ENCODE results near the gene GRM8. TPM values are rescaled to one million over a fixed set of nuclear protein-coding genes. Genes with fewer than 3 reads are reported as not detected.

The GRM8 gene
- total and polyA plus RNA-seq, 9 of the 15 experiments (the other 6 are each of a cell fraction or from before 2014, with no cell fraction given), result 0.13 TPM; not detected in 7

DNA sequence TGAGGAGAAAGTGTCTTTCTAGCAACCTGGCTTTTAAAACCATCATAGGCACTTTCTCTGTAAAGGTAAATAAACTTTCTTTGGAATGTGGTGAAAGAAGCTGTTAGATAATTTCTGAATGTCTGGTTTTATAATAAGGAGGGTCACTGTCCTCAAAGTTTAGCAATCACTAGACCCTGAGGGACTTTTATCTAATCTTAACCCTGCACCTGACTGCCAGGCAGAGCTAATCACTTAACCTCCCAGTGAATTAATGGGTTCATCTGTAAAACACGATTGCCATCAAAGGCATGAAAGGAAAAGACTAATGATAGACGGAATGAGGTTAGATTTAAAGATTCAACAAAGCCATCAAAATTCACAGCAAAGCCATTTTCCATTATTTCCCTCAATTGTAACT lies 553.8 kb downstream of the GRM8 start (continued):
- TF ChIP-seq, protein P1, sequence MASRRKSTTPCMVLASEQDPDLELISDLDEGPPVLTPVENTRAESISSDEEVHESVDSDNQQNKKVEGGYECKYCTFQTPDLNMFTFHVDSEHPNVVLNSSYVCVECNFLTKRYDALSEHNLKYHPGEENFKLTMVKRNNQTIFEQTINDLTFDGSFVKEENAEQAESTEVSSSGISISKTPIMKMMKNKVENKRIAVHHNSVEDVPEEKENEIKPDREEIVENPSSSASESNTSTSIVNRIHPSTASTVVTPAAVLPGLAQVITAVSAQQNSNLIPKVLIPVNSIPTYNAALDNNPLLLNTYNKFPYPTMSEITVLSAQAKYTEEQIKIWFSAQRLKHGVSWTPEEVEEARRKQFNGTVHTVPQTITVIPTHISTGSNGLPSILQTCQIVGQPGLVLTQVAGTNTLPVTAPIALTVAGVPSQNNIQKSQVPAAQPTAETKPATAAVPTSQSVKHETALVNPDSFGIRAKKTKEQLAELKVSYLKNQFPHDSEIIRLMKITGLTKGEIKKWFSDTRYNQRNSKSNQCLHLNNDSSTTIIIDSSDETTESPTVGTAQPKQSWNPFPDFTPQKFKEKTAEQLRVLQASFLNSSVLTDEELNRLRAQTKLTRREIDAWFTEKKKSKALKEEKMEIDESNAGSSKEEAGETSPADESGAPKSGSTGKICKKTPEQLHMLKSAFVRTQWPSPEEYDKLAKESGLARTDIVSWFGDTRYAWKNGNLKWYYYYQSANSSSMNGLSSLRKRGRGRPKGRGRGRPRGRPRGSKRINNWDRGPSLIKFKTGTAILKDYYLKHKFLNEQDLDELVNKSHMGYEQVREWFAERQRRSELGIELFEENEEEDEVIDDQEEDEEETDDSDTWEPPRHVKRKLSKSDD (conservative IDR thresholded peaks at IDR 0.05; ENCODE audit: low read length), result no peak
- TF ChIP-seq ZNF24 (IDR thresholded peaks at IDR 0.05), result no peak; the same call in 1 of the 2 replicates
- no peak for TF ChIP-seq POLR2B (IDR thresholded peaks at IDR 0.05; ENCODE audit: low read depth, partially characterized antibody)
- TF ChIP-seq, protein P2, sequence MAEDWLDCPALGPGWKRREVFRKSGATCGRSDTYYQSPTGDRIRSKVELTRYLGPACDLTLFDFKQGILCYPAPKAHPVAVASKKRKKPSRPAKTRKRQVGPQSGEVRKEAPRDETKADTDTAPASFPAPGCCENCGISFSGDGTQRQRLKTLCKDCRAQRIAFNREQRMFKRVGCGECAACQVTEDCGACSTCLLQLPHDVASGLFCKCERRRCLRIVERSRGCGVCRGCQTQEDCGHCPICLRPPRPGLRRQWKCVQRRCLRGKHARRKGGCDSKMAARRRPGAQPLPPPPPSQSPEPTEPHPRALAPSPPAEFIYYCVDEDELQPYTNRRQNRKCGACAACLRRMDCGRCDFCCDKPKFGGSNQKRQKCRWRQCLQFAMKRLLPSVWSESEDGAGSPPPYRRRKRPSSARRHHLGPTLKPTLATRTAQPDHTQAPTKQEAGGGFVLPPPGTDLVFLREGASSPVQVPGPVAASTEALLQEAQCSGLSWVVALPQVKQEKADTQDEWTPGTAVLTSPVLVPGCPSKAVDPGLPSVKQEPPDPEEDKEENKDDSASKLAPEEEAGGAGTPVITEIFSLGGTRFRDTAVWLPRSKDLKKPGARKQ (CRISPR knock-in tag; IDR thresholded peaks at IDR 0.05), result no peak
- TF ChIP-seq SMARCA5 (IDR thresholded peaks at IDR 0.05), result no peak
- no peak for TF ChIP-seq XRCC3 (IDR thresholded peaks at IDR 0.05)
- peak; percentile 82 for TF ChIP-seq CCNT2 (IDR thresholded peaks at IDR 0.05; ENCODE audit: borderline replicate concordance, extremely low read depth, insufficient read length, low read depth, low read length)
- no peak for TF ChIP-seq GABPB2 (CRISPR knock-in tag; conservative IDR thresholded peaks at IDR 0.05)
- TF ChIP-seq MYBL2 (IDR thresholded peaks at IDR 0.05; ENCODE audit: low read depth), result no peak
- no peak for TF ChIP-seq MYBL2 (CRISPR knock-in tag; IDR thresholded peaks at IDR 0.05; ENCODE audit: borderline replicate concordance)
- no peak for TF ChIP-seq EHMT2 (IDR thresholded peaks at IDR 0.05)
- TF ChIP-seq, protein P3, sequence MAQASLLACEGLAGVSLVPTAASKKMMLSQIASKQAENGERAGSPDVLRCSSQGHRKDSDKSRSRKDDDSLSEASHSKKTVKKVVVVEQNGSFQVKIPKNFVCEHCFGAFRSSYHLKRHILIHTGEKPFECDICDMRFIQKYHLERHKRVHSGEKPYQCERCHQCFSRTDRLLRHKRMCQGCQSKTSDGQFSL (CRISPR knock-in tag; IDR thresholded peaks at IDR 0.05), result no peak
- TF ChIP-seq, protein P3 (tag; IDR thresholded peaks at IDR 0.05), result no peak
- TF ChIP-seq ZZZ3 (IDR thresholded peaks at IDR 0.05), result no peak
- TF ChIP-seq ESRRA (IDR thresholded peaks at IDR 0.05; ENCODE audit: borderline replicate concordance, low read depth), result no peak
- TF ChIP-seq SAP30 (IDR thresholded peaks at IDR 0.05; ENCODE audit: borderline replicate concordance, insufficient read depth, low read depth, low read length, poor library complexity, severe bottlenecking), result no peak
- no peak for TF ChIP-seq NONO (IDR thresholded peaks at IDR 0.05; ENCODE audit: low read depth in 2 of 2, low read length in 1 of 2)
- TF ChIP-seq, protein P4, sequence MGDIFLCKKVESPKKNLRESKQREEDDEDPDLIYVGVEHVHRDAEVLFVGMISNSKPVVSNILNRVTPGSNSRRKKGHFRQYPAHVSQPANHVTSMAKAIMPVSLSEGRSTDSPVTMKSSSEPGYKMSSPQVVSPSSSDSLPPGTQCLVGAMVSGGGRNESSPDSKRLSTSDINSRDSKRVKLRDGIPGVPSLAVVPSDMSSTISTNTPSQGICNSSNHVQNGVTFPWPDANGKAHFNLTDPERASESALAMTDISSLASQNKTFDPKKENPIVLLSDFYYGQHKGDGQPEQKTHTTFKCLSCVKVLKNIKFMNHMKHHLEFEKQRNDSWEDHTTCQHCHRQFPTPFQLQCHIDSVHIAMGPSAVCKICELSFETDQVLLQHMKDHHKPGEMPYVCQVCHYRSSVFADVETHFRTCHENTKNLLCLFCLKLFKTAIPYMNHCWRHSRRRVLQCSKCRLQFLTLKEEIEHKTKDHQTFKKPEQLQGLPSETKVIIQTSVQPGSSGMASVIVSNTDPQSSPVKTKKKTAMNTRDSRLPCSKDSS (IDR thresholded peaks at IDR 0.05; ENCODE audit: low read depth, partially characterized antibody), result no peak
- TF ChIP-seq NFXL1 (CRISPR knock-in tag; IDR thresholded peaks at IDR 0.05), result no peak
- TF ChIP-seq, protein P5, sequence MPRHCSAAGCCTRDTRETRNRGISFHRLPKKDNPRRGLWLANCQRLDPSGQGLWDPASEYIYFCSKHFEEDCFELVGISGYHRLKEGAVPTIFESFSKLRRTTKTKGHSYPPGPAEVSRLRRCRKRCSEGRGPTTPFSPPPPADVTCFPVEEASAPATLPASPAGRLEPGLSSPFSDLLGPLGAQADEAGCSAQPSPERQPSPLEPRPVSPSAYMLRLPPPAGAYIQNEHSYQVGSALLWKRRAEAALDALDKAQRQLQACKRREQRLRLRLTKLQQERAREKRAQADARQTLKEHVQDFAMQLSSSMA (CRISPR knock-in tag; IDR thresholded peaks at IDR 0.05), result no peak
- TF ChIP-seq NFATC3 (IDR thresholded peaks at IDR 0.05), result no peak
- TF ChIP-seq NFIX (CRISPR knock-in tag; IDR thresholded peaks at IDR 0.05; ENCODE audit: low read depth), result no peak
- TF ChIP-seq GATAD2A (IDR thresholded peaks at IDR 0.05), result no peak
- TF ChIP-seq ZNF3 (CRISPR knock-in tag; IDR thresholded peaks at IDR 0.05), result no peak

All from K562 (cell line).